ENCODE data around the gene SUN2.

GRCh38 chr22:38730411-38730871 is 25.4 kb downstream of the SUN2 start:
- TF ChIP-seq POLR2AphosphoS5 (IDR thresholded peaks at IDR 0.05; ENCODE audit: low read depth, low read length) (no peak), POLR2A (IDR thresholded peaks at IDR 0.05; ENCODE audit: low read depth, low read length) (no peak)
